ENCODE measurements around the gene ZNF417. TPM values are rescaled to one million over a fixed set of nuclear protein-coding genes. Genes with fewer than 3 reads are reported as not detected.
A peak's percentile ranks its signal among the peaks of the same experiment; 100 is the strongest.

Gene ZNF417
- total RNA-seq, 3 donors from 2014 or later (not counting 1 experiment from before 2014, with no cell fraction given), result 32.1 to 46.7 (median 36.4) TPM

DNA sequence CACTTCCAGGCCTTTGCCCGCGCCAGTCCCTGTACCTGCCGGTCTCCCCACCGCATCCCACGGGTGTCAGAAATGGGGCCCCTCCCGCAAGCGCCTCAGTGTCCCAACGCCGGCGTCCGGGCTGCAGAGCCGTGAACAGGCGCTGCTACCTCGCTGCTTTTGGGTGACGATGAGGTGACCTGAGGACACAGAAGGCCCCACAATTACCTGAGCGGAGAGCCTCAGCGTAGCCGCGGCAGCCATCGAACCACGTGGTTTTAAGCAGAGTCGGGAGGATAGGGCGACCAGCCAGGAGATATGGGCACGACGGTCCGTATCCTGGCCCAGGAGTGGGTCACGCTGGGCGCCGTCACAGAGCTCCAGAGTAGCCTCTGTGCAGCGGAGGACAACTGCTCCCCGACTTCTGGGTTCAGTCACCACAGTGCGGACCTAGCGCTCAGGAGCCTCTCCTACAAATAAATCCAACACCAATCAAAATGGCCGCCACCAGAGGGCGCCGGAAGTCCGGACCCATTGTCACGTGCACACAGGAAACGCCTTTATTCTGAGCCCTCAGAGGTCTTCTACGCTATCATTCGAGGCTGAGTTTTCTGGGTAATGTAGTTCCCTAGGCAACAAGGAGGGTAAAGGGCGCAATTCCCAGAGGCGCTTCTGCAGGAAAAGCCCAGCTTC is 27.7 kb downstream of the ZNF417 start, which contains the start of gene ZNF814:
Gene ZNF814, minus strand, starts transcription at position 478 of the 672 bp plus-strand sequence. Its CDS starts 235 bp downstream, at position 243.
- Mint-ChIP-seq H3K27me3 (ENCODE audit: low read depth in 2 of 2) (no peaks in the 10 kb centered on the region), H3K27ac (peak within 1 kb of the TSS; percentile 89 to 91), H3K36me3 (peaks cover 11% of the 10 kb centered on the region), H3K4me3 (peak within 1 kb of the TSS; percentile 95), H3K9me3 (no peaks in the 10 kb centered on the region), H3K4me1 (peaks cover 22 to 28% of the 10 kb centered on the region in 2 donors)
- no peaks in the 10 kb centered on the region for H3K27me3 ChIP-seq (ENCODE audit: control insufficient read depth, insufficient read depth, low read length)
- H3K4me1 ChIP-seq (ENCODE audit: control insufficient read depth, insufficient read depth, low read length), result peaks cover 21% of the 10 kb centered on the region
- intact Hi-C loops (cut with micrococcal nuclease), result loop anchor here (1.0 to 2.0 kb wide), 3 partner anchors 28 to 114 kb away; partner anchors contain the start of genes ZNF417, ZNF587 and ZNF606
- peaks cover 2% of the 10 kb centered on the region for H3K36me3 ChIP-seq (ENCODE audit: control insufficient read depth, insufficient read depth, low read length)
- H3K9me3 ChIP-seq (ENCODE audit: control insufficient read depth, insufficient read depth, low read length), result peaks cover 8% of the 10 kb centered on the region
- peak; percentile 93 to 97 (median 94) for ATAC-seq
- peak within 1 kb of the TSS; percentile 84 for H3K4me3 ChIP-seq (ENCODE audit: low read length)
- peak within 1 kb of the TSS; percentile 75 for H3K27ac ChIP-seq (ENCODE audit: low read length)
- DNase-seq, result peak; percentile 82 to 84
- TF ChIP-seq, protein P1, sequence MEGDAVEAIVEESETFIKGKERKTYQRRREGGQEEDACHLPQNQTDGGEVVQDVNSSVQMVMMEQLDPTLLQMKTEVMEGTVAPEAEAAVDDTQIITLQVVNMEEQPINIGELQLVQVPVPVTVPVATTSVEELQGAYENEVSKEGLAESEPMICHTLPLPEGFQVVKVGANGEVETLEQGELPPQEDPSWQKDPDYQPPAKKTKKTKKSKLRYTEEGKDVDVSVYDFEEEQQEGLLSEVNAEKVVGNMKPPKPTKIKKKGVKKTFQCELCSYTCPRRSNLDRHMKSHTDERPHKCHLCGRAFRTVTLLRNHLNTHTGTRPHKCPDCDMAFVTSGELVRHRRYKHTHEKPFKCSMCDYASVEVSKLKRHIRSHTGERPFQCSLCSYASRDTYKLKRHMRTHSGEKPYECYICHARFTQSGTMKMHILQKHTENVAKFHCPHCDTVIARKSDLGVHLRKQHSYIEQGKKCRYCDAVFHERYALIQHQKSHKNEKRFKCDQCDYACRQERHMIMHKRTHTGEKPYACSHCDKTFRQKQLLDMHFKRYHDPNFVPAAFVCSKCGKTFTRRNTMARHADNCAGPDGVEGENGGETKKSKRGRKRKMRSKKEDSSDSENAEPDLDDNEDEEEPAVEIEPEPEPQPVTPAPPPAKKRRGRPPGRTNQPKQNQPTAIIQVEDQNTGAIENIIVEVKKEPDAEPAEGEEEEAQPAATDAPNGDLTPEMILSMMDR (IDR thresholded peaks at IDR 0.05), result no peak
- 4% methylated on average over 43 of the region's 43 CpGs for WGBS (ENCODE audit: insufficient coverage)

DNA sequence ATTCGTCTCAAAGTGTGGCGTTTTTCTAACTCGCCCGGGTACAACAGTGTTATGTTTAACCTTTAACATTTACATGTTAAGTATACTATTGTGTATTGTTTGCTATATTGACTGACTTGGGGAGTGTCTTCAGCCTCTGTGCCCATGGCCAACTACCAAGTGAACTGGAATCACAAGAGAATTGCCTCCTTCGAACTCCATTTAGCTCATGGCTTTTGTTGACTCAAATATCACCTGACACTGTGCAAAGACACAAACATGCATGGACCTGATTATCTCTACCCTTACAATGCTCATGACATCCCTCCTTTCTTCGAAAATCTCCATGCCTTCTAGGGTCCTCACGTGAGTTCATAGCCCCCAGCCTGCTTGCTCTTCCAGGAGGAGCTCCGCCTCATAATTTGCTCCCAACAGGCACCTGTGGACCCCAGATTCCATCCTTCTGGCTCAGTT is 28.3 kb downstream of the ZNF417 start:
- Mint-ChIP-seq H3K9me3 (no peaks in the 10 kb centered on the region), H3K27me3 (ENCODE audit: low read depth in 2 of 2) (no peaks in the 10 kb centered on the region), H3K27ac (peak overlapping the region; percentile 89 to 91), H3K4me3 (peak overlapping the region; percentile 95), H3K4me1 (peaks cover 22 to 28% of the 10 kb centered on the region in 2 donors), H3K36me3 (peaks cover 11% of the 10 kb centered on the region)
- WGBS (ENCODE audit: insufficient coverage), result 18% methylated on average over 6 of the region's 8 CpGs
- H3K4me1 ChIP-seq (ENCODE audit: control insufficient read depth, insufficient read depth, low read length), result peaks cover 21% of the 10 kb centered on the region
- ATAC-seq (no peak), DNase-seq (peak in 1 of 2 donors; percentile 5)
- H3K4me3 ChIP-seq (ENCODE audit: low read length), result peak overlapping the region; percentile 84
- intact Hi-C loops (cut with micrococcal nuclease), result loop anchor here (1.0 to 2.0 kb wide), 3 partner anchors 29 to 115 kb away; partner anchors contain the start of genes ZNF417, ZNF587 and ZNF606
- H3K27ac ChIP-seq (ENCODE audit: low read length), result peak overlapping the region; percentile 75
- H3K9me3 ChIP-seq (ENCODE audit: control insufficient read depth, insufficient read depth, low read length), result peaks cover 8% of the 10 kb centered on the region
- no peaks in the 10 kb centered on the region for H3K27me3 ChIP-seq (ENCODE audit: control insufficient read depth, insufficient read depth, low read length)
- H3K36me3 ChIP-seq (ENCODE audit: control insufficient read depth, insufficient read depth, low read length), result peaks cover 2% of the 10 kb centered on the region
- TF ChIP-seq, protein P1 (IDR thresholded peaks at IDR 0.05), result no peak

DNA sequence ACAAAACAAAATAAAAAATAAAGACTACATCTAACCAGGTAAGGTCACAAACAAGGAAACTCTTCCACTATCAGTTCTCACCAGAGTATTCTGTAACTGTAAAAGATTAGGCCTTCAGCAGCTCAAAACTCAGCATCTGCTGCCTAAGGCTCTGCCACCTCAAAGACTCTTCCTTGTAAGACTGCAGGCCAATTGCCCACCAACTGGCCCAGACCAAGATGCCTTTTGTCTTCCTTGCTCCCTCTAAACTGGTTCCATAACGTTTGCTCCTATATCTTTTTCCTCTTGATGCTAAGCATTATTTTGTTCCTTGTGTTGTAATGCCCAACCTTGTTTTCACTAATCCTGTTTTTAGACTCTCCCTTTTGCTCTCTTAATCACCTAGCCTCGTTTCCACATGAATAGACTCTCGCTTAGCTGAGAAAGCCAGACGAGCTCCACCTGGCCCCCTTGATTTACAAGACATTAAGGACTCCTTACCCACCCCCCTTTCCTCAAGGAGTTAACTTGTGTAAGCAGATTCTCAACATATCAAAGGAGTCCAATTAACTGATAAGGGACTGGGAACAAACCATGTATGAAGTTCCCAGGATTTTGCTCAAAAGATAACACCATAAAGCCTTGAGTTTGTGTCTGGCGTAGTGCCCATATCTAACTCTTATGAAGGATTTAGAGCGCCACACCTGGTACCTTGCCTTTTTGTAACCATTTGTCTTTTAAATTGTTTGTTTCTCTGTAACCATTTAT is 29.0 kb downstream of the ZNF417 start:
- Mint-ChIP-seq H3K4me1 (peaks cover 22 to 28% of the 10 kb centered on the region in 2 donors), H3K9me3 (no peaks in the 10 kb centered on the region), H3K27me3 (ENCODE audit: low read depth in 2 of 2) (no peaks in the 10 kb centered on the region), H3K27ac (peak overlapping the region; percentile 3 to 89), H3K4me3 (peak overlapping the region; percentile 95), H3K36me3 (peaks cover 11% of the 10 kb centered on the region)
- ATAC-seq (no peak), DNase-seq (no peak)
- peaks cover 2% of the 10 kb centered on the region for H3K36me3 ChIP-seq (ENCODE audit: control insufficient read depth, insufficient read depth, low read length)
- H3K4me1 ChIP-seq (ENCODE audit: control insufficient read depth, insufficient read depth, low read length), result peaks cover 21% of the 10 kb centered on the region
- intact Hi-C loops (cut with micrococcal nuclease), result no loop called here
- no peak overlapping the region for H3K4me3 ChIP-seq (ENCODE audit: low read length)
- H3K27ac ChIP-seq (ENCODE audit: low read length), result no peak overlapping the region
- peaks cover 8% of the 10 kb centered on the region for H3K9me3 ChIP-seq (ENCODE audit: control insufficient read depth, insufficient read depth, low read length)
- TF ChIP-seq, protein P1 (IDR thresholded peaks at IDR 0.05), result no peak
- 67% methylated on average over 6 of the region's 6 CpGs for WGBS (ENCODE audit: insufficient coverage)
- no peaks in the 10 kb centered on the region for H3K27me3 ChIP-seq (ENCODE audit: control insufficient read depth, insufficient read depth, low read length)
